ENCODE measurements around the gene PRODH2.

DNA sequence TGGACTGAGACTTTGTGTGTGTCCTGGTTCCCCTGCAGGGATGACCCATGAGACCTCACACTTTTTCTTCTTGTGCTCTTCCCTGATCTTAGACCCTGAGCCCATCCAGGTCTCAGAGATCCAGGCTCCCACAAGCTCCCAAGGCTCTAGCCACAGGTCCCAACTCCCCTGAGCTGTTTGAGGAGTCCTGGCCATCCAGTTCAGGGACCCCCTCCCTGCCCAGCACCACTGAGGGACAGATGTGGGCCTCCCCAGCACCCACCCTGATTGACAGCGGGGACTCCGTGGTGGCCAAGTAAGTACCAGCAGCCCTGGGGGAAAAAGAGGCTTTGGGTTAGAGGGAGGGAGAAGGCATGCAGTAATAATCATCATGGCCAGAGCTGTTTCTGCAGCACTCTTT, 52.9 kb downstream of the PRODH2 start:
- TF ChIP-seq, protein P1, sequence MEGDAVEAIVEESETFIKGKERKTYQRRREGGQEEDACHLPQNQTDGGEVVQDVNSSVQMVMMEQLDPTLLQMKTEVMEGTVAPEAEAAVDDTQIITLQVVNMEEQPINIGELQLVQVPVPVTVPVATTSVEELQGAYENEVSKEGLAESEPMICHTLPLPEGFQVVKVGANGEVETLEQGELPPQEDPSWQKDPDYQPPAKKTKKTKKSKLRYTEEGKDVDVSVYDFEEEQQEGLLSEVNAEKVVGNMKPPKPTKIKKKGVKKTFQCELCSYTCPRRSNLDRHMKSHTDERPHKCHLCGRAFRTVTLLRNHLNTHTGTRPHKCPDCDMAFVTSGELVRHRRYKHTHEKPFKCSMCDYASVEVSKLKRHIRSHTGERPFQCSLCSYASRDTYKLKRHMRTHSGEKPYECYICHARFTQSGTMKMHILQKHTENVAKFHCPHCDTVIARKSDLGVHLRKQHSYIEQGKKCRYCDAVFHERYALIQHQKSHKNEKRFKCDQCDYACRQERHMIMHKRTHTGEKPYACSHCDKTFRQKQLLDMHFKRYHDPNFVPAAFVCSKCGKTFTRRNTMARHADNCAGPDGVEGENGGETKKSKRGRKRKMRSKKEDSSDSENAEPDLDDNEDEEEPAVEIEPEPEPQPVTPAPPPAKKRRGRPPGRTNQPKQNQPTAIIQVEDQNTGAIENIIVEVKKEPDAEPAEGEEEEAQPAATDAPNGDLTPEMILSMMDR (IDR thresholded peaks at IDR 0.05 in 2 of 3, conservative IDR thresholded peaks at IDR 0.05 in 1 of 3; ENCODE audit: control insufficient read depth in 2 of 3, extremely low read depth in 1 of 3, insufficient read depth in 1 of 3, low read depth in 3 of 3, low read length in 3 of 3): no peak
- no peak for TF ChIP-seq EZH2 (IDR thresholded peaks at IDR 0.05; ENCODE audit: borderline replicate concordance, control insufficient read depth, low read depth, low read length)
- TF ChIP-seq SMC3 (IDR thresholded peaks at IDR 0.05; ENCODE audit: borderline replicate concordance, low read length): no peak
- TF ChIP-seq, protein P2, sequence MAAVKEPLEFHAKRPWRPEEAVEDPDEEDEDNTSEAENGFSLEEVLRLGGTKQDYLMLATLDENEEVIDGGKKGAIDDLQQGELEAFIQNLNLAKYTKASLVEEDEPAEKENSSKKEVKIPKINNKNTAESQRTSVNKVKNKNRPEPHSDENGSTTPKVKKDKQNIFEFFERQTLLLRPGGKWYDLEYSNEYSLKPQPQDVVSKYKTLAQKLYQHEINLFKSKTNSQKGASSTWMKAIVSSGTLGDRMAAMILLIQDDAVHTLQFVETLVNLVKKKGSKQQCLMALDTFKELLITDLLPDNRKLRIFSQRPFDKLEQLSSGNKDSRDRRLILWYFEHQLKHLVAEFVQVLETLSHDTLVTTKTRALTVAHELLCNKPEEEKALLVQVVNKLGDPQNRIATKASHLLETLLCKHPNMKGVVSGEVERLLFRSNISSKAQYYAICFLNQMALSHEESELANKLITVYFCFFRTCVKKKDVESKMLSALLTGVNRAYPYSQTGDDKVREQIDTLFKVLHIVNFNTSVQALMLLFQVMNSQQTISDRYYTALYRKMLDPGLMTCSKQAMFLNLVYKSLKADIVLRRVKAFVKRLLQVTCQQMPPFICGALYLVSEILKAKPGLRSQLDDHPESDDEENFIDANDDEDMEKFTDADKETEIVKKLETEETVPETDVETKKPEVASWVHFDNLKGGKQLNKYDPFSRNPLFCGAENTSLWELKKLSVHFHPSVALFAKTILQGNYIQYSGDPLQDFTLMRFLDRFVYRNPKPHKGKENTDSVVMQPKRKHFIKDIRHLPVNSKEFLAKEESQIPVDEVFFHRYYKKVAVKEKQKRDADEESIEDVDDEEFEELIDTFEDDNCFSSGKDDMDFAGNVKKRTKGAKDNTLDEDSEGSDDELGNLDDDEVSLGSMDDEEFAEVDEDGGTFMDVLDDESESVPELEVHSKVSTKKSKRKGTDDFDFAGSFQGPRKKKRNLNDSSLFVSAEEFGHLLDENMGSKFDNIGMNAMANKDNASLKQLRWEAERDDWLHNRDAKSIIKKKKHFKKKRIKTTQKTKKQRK (IDR thresholded peaks at IDR 0.05; ENCODE audit: low read depth, low read length): no peak
